Esophagus squamous epithelium (tissue), 4 donors: ENCODE measurements around the gene GRK6.

Experiments used
- POLR2A ChIP-seq, 4 donors: fragments of 450-650 bp; IDR thresholded peaks; one replicate each; pipeline ENCODE4 v1.6.1; 2017; ENCODE audit warnings: antibody characterized with exemption in 4 of 4, mild to moderate bottlenecking in 4 of 4, moderate library complexity in 3 of 4
- TF ChIP-seq, protein P1 (sequence below), 6 experiments: fragments of 450-650 bp in 4 of 6; fragments of 200-600 bp in 2 of 6; sonication (generic) in 2 of 6; IDR thresholded peaks; one replicate each; pipeline ENCODE4 v1.5.1; 2016 to 2019; ENCODE audit warnings: antibody characterized with exemption in 6 of 6, mild to moderate bottlenecking in 4 of 6, moderate library complexity in 4 of 6

- TF ChIP-seq, protein P1, sequence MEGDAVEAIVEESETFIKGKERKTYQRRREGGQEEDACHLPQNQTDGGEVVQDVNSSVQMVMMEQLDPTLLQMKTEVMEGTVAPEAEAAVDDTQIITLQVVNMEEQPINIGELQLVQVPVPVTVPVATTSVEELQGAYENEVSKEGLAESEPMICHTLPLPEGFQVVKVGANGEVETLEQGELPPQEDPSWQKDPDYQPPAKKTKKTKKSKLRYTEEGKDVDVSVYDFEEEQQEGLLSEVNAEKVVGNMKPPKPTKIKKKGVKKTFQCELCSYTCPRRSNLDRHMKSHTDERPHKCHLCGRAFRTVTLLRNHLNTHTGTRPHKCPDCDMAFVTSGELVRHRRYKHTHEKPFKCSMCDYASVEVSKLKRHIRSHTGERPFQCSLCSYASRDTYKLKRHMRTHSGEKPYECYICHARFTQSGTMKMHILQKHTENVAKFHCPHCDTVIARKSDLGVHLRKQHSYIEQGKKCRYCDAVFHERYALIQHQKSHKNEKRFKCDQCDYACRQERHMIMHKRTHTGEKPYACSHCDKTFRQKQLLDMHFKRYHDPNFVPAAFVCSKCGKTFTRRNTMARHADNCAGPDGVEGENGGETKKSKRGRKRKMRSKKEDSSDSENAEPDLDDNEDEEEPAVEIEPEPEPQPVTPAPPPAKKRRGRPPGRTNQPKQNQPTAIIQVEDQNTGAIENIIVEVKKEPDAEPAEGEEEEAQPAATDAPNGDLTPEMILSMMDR (IDR thresholded peaks at IDR 0.05): no peak
- TF ChIP-seq POLR2A (IDR thresholded peaks at IDR 0.05): no peak
These were observed 4.5 kb downstream of the GRK6 start for GRCh38 chr5:177430972-177431316.
